Measurements from ENCODE around the gene OCIAD1. TPM values are rescaled to one million over a fixed set of nuclear protein-coding genes. Genes with fewer than 3 reads are reported as not detected.

Gene OCIAD1
- total RNA-seq, 1 experiment from 2014 or later = 103 TPM

DNA sequence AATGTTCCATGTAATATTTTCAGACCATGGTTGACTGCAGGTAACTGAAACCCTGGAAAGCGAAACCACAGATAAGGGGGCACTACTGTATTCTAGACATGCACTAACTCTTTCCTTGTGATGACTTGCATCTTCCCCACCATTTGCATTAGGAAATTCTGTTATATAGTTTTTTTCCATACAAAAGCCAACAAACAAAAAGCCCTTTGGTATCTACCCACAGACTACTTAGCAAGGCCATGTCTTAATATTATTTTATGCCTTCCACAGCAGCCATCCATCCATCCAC lies 23.5 kb downstream of the OCIAD1 start:
- Histone ChIP-seq H3K27me3 (ENCODE audit: control insufficient read depth, insufficient read depth, low read length) (no peaks in the 10 kb centered on the region), H3K36me3 (ENCODE audit: control insufficient read depth, insufficient read depth, low read length) (peaks cover 16% of the 10 kb centered on the region), H3K9me3 (ENCODE audit: control insufficient read depth, insufficient read depth, low read depth, low read length) (no peaks in the 10 kb centered on the region), H3K27ac (ENCODE audit: low read length) (no peak overlapping the region), H3K4me3 (ENCODE audit: low read depth in 2 of 2, low read length in 2 of 2) (no peak overlapping the region), H3K4me1 (ENCODE audit: control insufficient read depth, insufficient read depth, low read length) (no peaks in the 10 kb centered on the region)
- intact Hi-C loops (cut with micrococcal nuclease; ENCODE audit: unreplicated experiment) (no loop called here), in situ Hi-C loops (cut with HindIII; ENCODE audit: low pct_unique_long_range_greater_than_20kb, low sequenced_read_pairs) (no loop called here)
- ATAC-seq = no peak
- DNase-seq (ENCODE audit: low read depth, low spot score) = no peak
- TF ChIP-seq, protein P1, sequence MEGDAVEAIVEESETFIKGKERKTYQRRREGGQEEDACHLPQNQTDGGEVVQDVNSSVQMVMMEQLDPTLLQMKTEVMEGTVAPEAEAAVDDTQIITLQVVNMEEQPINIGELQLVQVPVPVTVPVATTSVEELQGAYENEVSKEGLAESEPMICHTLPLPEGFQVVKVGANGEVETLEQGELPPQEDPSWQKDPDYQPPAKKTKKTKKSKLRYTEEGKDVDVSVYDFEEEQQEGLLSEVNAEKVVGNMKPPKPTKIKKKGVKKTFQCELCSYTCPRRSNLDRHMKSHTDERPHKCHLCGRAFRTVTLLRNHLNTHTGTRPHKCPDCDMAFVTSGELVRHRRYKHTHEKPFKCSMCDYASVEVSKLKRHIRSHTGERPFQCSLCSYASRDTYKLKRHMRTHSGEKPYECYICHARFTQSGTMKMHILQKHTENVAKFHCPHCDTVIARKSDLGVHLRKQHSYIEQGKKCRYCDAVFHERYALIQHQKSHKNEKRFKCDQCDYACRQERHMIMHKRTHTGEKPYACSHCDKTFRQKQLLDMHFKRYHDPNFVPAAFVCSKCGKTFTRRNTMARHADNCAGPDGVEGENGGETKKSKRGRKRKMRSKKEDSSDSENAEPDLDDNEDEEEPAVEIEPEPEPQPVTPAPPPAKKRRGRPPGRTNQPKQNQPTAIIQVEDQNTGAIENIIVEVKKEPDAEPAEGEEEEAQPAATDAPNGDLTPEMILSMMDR (IDR thresholded peaks at IDR 0.05) = no peak
- TF ChIP-seq, protein P2, sequence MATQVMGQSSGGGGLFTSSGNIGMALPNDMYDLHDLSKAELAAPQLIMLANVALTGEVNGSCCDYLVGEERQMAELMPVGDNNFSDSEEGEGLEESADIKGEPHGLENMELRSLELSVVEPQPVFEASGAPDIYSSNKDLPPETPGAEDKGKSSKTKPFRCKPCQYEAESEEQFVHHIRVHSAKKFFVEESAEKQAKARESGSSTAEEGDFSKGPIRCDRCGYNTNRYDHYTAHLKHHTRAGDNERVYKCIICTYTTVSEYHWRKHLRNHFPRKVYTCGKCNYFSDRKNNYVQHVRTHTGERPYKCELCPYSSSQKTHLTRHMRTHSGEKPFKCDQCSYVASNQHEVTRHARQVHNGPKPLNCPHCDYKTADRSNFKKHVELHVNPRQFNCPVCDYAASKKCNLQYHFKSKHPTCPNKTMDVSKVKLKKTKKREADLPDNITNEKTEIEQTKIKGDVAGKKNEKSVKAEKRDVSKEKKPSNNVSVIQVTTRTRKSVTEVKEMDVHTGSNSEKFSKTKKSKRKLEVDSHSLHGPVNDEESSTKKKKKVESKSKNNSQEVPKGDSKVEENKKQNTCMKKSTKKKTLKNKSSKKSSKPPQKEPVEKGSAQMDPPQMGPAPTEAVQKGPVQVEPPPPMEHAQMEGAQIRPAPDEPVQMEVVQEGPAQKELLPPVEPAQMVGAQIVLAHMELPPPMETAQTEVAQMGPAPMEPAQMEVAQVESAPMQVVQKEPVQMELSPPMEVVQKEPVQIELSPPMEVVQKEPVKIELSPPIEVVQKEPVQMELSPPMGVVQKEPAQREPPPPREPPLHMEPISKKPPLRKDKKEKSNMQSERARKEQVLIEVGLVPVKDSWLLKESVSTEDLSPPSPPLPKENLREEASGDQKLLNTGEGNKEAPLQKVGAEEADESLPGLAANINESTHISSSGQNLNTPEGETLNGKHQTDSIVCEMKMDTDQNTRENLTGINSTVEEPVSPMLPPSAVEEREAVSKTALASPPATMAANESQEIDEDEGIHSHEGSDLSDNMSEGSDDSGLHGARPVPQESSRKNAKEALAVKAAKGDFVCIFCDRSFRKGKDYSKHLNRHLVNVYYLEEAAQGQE (IDR thresholded peaks at IDR 0.05; ENCODE audit: insufficient read depth in 1 of 2, low read depth in 2 of 2, low read length in 1 of 2) = no peak
- no peak for TF ChIP-seq SIN3A (IDR thresholded peaks at IDR 0.05; ENCODE audit: borderline replicate concordance, insufficient read depth, low read depth, low read length)
- no peak for TF ChIP-seq POLR2AphosphoS5 (IDR thresholded peaks at IDR 0.05; ENCODE audit: low read depth, low read length)
- no peak for TF ChIP-seq TCF7L2 (IDR thresholded peaks at IDR 0.05; ENCODE audit: low read depth, low read length)
- ChIA-PET POLR2A (no interaction called here), CTCF (no interaction called here)
- no TSS peak for BruUV-seq (replicated peaks)

DNA sequence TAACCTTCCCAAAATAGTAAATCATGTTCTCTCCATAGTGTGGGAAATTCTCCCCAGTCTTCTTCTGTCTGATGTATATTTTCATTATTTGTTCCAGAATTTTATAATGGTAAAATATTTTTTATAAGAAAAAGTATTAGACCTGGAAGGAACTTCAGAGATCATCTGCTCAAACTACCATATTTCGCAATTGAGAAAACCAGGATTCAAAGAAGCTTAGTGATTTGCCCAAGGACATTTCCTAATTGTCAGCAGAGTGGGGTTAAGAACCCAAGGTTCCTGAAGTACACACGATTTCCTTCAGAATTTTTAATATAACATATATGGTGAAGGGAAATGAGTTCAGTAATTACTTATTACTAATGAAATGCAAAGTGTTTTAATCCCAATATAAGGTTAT lies 24.1 kb downstream of the OCIAD1 start:
- ATAC-seq = no peak
- no peak for DNase-seq (ENCODE audit: low read depth, low spot score)
- intact Hi-C loops (cut with micrococcal nuclease; ENCODE audit: unreplicated experiment) = no loop called here
- CTCF ChIA-PET = no interaction called here
- POLR2A ChIA-PET = no interaction called here
- Histone ChIP-seq H3K27ac (ENCODE audit: low read length) (no peak overlapping the region), H3K9me3 (ENCODE audit: control insufficient read depth, insufficient read depth, low read depth, low read length) (no peaks in the 10 kb centered on the region), H3K27me3 (ENCODE audit: control insufficient read depth, insufficient read depth, low read length) (no peaks in the 10 kb centered on the region), H3K4me3 (ENCODE audit: low read depth in 2 of 2, low read length in 2 of 2) (no peak overlapping the region), H3K4me1 (ENCODE audit: control insufficient read depth, insufficient read depth, low read length) (no peaks in the 10 kb centered on the region), H3K36me3 (ENCODE audit: control insufficient read depth, insufficient read depth, low read length) (peaks cover 13% of the 10 kb centered on the region)
- in situ Hi-C loops (cut with HindIII; ENCODE audit: low pct_unique_long_range_greater_than_20kb, low sequenced_read_pairs) = no loop called here
- TF ChIP-seq, protein P1 (IDR thresholded peaks at IDR 0.05) = no peak
- TF ChIP-seq TCF7L2 (IDR thresholded peaks at IDR 0.05; ENCODE audit: low read depth, low read length) (no peak), SIN3A (IDR thresholded peaks at IDR 0.05; ENCODE audit: borderline replicate concordance, insufficient read depth, low read depth, low read length) (no peak), POLR2AphosphoS5 (IDR thresholded peaks at IDR 0.05; ENCODE audit: low read depth, low read length) (no peak)
- TF ChIP-seq, protein P2 (IDR thresholded peaks at IDR 0.05; ENCODE audit: insufficient read depth in 1 of 2, low read depth in 2 of 2, low read length in 1 of 2) = no peak
- BruUV-seq (replicated peaks) = no TSS peak
